22Rv1 (cell line): Measurements from ENCODE around the gene C18orf32.

Experiments
- H3K27ac ChIP-seq: fragments of 450-650 bp; 2 replicates; pipeline ENCODE4 v1.5.1; 2017
- CTCF ChIP-seq: fragments of 450-650 bp; IDR thresholded peaks from 2 replicates; pipeline ENCODE4 v1.5.1; 2017; ENCODE audit warnings: mild to moderate bottlenecking
- ZFX ChIP-seq: fragments of 450-650 bp; IDR thresholded peaks from 2 replicates; pipeline ENCODE4 v1.6.1; 2017; ENCODE audit warnings: antibody characterized with exemption, borderline replicate concordance

C18orf32 gene

GRCh38 chr18:49447810-49448745 lies 39.0 kb downstream of the C18orf32 start:
- TF ChIP-seq CTCF (peak; percentile 79), ZFX (no peak)
- no peak overlapping the region for H3K27ac ChIP-seq

GRCh38 chr18:49446481-49446880 lies 40.6 kb downstream of the C18orf32 start:
- TF ChIP-seq ZFX (no peak), CTCF (no peak)
- no peak overlapping the region for H3K27ac ChIP-seq

GRCh38 chr18:49444581-49444980 lies 42.5 kb downstream of the C18orf32 start:
- TF ChIP-seq ZFX (no peak), CTCF (no peak)
- no peak overlapping the region for H3K27ac ChIP-seq

DNA sequence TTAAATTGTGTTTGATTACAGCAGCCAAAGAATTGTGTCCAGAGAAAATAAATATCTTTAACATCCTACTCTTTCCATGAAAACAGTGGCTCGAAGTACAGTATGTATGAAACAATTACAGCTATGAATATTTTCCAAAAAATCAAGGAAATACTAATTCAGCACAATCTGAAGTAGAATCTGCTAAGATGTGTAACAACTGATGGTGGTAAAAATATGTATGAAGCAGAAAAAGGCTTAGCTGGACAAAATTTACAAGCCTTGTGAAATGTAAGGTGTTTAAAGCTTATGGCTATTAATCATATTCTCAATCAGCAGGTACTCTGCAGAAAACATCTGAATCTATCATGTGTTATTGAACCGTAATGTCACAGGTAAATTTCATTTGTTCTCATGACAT lies 43.2 kb downstream of the C18orf32 start:
- no peak overlapping the region for H3K27ac ChIP-seq
- no peak for TF ChIP-seq ZFX
- TF ChIP-seq CTCF = no peak

GRCh38 chr18:49441338-49441938 lies 45.6 kb downstream of the C18orf32 start:
- no peak overlapping the region for H3K27ac ChIP-seq
- no peak for TF ChIP-seq ZFX
- TF ChIP-seq CTCF = no peak

GRCh38 chr18:49435170-49435569 lies 51.9 kb downstream of the C18orf32 start:
- TF ChIP-seq ZFX (no peak), CTCF (no peak)
- H3K27ac ChIP-seq = no peak overlapping the region

DNA sequence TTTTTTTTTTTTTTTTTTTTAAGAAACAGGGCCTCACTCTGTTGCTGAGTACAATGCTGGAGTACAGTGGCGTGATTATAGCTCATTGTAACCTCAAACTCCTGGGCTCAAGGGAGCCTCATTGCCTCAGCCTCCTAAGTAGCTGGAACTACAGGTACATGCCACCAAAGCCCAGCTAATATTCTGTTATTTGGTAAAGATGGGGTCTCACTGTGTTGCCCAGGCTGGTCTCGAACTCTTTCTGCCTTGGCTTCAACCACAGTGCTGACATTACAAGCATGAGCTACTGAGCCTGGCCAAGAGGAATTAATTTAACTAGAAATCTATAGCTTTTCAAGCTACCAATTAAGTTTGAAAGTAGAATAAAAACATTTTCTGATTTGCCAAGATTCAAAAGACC lies 54.4 kb downstream of the C18orf32 start:
- TF ChIP-seq ZFX = no peak
- no peak for TF ChIP-seq CTCF
- no peak overlapping the region for H3K27ac ChIP-seq
